C1 segment of cervical spinal cord (tissue), 14 donors: ENCODE measurements around the gene FBXO28.
"Not testable (repeated sequence)": the region's sequence is repeated elsewhere in the genome, so short reads cannot be mapped to it uniquely, and the experiment has no call there.

ENCODE experiments used
- DNase-seq, 14 donors: peaks; one replicate each; lab custom pipeline; 2025; lab: John Stamatoyannopoulos, UW

The FBXO28 gene

GRCh38 chr1:224185208-224185607 is 71.3 kb downstream of the FBXO28 start:
- DNase-seq, result no peak

DNA sequence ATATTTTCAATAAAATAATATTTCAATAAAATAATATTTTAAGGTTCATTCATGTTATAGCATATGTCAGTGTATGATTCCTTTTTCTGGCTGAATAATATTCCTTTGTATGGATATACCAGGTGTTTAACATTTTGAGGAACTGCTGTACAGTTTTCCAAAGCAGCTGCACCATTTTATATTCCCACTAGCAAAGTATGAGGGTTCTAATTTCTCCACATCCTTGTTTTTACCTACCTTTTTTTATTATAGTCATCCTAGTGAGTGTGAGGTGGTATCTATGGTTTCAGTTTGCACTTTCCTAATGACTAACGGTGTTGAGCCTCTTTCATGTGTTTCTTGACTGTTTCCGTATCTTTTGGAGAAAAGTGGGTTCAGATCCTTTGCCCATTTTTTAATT is 74.4 kb downstream of the FBXO28 start:
- no peak for DNase-seq

DNA sequence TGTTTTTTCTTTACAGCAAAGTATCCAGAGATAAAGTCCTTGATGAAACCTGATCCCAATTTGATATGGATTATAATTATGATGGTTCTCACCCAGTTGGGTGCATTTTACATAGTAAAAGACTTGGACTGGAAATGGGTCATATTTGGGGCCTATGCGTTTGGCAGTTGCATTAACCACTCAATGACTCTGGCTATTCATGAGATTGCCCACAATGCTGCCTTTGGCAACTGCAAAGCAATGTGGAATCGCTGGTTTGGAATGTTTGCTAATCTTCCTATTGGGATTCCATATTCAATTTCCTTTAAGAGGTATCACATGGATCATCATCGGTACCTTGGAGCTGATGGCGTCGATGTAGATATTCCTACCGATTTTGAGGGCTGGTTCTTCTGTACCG is 75.7 kb downstream of the FBXO28 start:
- no peak for DNase-seq

DNA sequence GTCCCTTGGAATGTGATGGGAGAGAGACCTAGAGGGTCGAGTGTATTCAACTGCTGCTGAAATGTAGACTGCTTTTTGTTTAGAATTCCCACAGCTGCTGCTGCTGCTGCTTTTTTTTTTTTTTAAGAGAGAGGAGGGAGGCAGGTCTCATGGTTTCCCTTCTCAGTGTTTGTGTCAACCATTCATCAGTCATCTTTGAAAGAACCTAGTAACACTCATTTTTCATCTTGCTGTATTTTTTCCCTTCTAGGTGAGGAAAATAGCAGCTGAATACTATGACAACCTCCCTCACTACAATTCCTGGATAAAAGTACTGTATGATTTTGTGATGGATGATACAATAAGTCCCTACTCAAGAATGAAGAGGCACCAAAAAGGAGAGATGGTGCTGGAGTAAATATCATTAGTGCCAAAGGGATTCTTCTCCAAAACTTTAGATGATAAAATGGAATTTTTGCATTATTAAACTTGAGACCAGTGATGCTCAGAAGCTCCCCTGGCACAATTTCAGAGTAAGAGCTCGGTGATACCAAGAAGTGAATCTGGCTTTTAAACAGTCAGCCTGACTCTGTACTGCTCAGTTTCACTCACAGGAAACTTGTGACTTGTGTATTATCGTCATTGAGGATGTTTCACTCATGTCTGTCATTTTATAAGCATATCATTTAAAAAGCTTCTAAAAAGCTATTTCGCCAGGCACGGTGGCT is 78.3 kb downstream of the FBXO28 start:
- no peak for DNase-seq

GRCh38 chr1:224193319-224193966 is 79.5 kb downstream of the FBXO28 start:
- DNase-seq, result no peak

DNA sequence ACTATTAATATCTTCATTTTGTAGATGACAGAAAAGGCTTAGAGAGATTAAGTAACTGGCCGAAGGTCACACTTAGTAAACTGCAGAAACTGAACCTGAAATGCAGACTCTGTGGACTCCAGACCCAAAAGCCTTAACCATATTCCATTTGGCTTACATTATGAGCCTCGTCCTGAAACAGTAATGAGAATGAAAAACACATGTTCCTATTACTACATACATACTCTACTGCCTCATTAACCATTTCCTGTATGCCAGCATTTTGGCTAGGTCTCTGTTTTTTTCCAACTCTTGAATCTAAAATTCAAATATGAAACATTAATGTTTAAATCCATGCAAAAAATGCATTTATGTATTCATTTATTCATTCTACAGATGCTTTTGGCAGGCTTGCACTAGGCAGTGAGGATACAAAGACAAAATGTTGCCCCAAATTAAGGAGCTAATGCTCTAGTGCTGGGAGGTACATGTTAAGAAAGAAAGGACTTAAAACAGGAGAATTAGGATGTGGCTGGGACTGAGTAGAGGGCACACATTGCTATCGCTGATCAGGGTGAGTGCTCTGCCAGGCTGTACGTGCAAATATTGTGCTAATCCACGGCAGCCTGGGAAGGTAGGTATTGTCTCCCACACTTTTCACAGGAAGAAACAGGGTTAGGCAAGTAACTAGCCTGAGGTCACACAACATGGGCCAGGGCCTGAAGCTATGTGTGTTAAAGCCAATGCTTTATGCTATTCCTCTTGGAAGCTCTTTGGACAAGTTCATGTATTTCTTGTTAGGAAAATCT is 83.1 kb downstream of the FBXO28 start:
- no peak for DNase-seq

DNA sequence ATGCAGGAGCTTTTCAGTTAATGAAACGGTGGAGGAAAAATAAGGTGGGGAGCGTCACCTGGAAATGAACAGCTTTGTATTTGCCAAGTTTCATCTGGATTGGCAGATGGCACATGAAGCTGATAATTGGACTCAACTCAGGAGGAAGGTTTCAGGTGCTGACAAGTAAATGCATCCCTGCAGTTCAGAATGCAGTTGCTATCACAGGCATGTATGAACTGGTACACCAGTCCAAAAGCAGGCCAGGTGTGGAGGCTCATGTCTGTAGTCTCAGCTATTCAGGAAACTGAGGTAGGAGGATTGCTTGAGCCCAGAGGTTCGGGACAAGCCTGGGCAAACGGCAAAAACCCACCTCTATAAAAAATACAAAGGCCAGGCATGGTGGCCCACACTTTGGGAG is 84.7 kb downstream of the FBXO28 start:
- no peak for DNase-seq

DNA sequence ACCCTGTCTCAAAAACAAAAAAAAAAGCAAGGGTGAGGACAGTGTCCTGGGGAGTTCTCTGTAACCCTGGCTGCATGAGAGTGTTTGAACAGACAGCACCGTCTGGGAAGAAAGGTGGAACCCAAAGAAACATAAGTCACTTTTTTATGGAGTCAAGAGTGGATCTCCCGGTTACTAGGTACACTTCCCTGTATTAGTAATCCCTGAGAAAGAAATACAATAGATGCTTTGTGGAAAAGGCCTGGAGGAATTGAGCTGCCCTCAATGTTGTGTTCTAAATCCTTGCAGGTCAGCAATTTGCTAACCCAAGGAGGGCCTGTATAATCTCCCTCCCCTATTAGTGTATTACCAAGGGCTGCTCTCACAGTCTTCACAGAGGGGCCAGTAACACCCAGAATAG is 85.8 kb downstream of the FBXO28 start:
- DNase-seq, result no peak

DNA sequence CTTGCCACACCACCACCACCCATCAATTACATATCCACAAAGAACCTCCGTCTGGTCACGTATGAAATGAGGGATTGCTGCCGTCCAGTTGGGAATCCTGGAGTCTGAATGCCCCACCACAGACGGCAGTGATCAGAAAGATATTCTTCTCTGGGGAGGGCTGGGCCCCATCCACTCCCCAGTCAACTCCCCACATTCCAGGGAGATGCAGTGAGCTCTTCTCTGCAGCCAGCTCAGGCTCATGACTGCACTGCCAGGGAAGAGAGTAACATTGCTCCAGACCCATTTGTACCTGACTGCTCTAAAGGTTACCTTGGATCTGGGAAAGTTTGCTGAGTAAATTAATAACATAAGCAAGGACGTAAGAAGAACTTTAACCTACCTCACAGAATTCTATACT is 87.5 kb downstream of the FBXO28 start:
- DNase-seq, result no peak

- no peak for DNase-seq
These were observed 87.9 kb downstream of the FBXO28 start for GRCh38 chr1:224201853-224202252.

GRCh38 chr1:224203243-224204016 is 89.5 kb downstream of the FBXO28 start:
- peak in 9 of 14 donors; percentile 18 to 65 (median 36) for DNase-seq

DNA sequence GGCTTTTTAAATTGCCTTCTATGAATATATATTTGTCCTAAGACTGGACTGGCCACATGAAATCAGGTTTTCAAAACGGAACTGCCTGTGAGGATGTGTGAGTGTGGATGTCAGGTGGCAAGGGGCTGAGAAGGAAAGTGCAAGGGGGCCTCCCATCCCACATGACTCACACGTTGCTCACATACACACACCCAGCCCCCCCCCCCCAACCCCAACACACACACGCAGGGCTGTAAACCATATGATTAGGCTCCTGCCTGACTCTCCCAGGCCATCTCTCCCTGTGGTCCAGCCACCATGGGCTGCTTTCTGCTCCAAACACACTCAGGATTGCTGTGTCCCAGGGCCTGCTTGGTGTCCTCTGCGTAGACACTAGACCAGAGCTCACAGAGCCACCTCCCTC is 91.5 kb downstream of the FBXO28 start:
- DNase-seq, result peak in 4 of 14 donors; percentile 9 to 48 (median 30)

GRCh38 chr1:224205931-224206538 is 92.1 kb downstream of the FBXO28 start:
- DNase-seq, result not testable (repeated sequence)

DNA sequence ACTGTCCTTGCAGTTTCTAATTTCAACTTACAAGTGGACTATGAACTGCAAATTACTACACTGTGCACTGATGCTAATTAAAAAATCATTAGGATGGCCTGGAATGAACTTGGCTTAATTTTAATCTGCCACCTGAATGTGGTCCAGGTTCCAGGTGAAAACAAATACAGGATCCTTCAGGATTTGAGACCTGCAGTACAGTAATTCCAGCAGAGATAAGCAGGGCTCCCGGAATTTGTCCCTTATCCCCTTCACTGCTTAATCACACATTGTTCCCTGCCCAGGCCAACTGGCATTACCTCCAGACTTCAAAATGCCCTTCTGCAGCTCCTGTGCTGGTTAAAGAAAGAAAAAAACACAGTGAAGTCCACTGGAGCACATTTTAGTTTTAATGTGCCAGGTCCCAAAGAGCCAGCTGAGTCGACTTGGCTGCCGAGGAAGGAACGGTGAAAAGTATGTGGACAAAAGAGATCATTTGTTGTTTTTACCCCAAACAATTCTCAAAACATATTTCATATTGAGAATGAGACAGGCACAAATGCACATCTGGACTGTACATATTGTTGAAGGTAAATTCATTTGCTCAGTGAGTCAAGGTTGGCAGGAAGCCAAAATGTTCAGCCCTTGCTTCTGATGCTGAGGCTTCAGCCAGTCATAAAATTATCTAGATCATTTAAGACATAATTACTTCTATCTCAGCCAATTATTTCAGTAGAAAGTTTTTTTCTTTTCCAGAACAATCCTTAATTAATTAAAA is 97.5 kb downstream of the FBXO28 start:
- DNase-seq, result peak in 1 of 14 donors; percentile 18
